GM18526 (cell line): ENCODE data around the gene CGA.

Source experiments
- POLR2A ChIP-seq: IDR thresholded peaks from 3 replicates; pipeline ENCODE4 v1.6.1; 2011; ENCODE audit not compliant: insufficient read length; ENCODE audit errors: extremely low read depth

CGA gene

GRCh38 chr6:87095087-87095509 lies at the start of gene CGA:
Gene CGA, minus strand, starts transcription at chr6:87095106. Its CDS starts 6,906 bp downstream, at chr6:87088200.
- TF ChIP-seq POLR2A = no peak

GRCh38 chr6:87139236-87139635 lies 44.3 kb upstream of the CGA start:
- TF ChIP-seq POLR2A = no peak

GRCh38 chr6:87136963-87137362 lies 42.1 kb upstream of the CGA start:
- TF ChIP-seq POLR2A = no peak

GRCh38 chr6:87127737-87128136 lies 32.8 kb upstream of the CGA start:
- no peak for TF ChIP-seq POLR2A

- no peak for TF ChIP-seq POLR2A
Measured at GRCh38 chr6:87126501-87126900, 31.6 kb upstream of the CGA start.

- no peak for TF ChIP-seq POLR2A
Measured at GRCh38 chr6:87124074-87124473, 29.2 kb upstream of the CGA start.

- TF ChIP-seq POLR2A = no peak
Measured at GRCh38 chr6:87122477-87122876, 27.6 kb upstream of the CGA start.

GRCh38 chr6:87118054-87118453 lies 23.1 kb upstream of the CGA start:
- TF ChIP-seq POLR2A = no peak

GRCh38 chr6:87116922-87117321 lies 22.0 kb upstream of the CGA start:
- no peak for TF ChIP-seq POLR2A

GRCh38 chr6:87115402-87116135 lies 20.7 kb upstream of the CGA start:
- TF ChIP-seq POLR2A = no peak

GRCh38 chr6:87110636-87111035 lies 15.7 kb upstream of the CGA start:
- TF ChIP-seq POLR2A = no peak

- TF ChIP-seq POLR2A = no peak
Measured at GRCh38 chr6:87105823-87106222, 10.9 kb upstream of the CGA start.

GRCh38 chr6:87104667-87105066 lies 9.8 kb upstream of the CGA start:
- TF ChIP-seq POLR2A = no peak

- no peak for TF ChIP-seq POLR2A
Measured at GRCh38 chr6:87103977-87104601, 9.2 kb upstream of the CGA start.

- TF ChIP-seq POLR2A = no peak
Measured at GRCh38 chr6:87102151-87102621, 7.3 kb upstream of the CGA start.

GRCh38 chr6:87101067-87101466 lies 6.2 kb upstream of the CGA start:
- no peak for TF ChIP-seq POLR2A

GRCh38 chr6:87100216-87100615 lies 5.3 kb upstream of the CGA start:
- no peak for TF ChIP-seq POLR2A

- no peak for TF ChIP-seq POLR2A
Measured at GRCh38 chr6:87099472-87099871, 4.6 kb upstream of the CGA start.
